ENCODE measurements around the gene EPAS1.

DNA sequence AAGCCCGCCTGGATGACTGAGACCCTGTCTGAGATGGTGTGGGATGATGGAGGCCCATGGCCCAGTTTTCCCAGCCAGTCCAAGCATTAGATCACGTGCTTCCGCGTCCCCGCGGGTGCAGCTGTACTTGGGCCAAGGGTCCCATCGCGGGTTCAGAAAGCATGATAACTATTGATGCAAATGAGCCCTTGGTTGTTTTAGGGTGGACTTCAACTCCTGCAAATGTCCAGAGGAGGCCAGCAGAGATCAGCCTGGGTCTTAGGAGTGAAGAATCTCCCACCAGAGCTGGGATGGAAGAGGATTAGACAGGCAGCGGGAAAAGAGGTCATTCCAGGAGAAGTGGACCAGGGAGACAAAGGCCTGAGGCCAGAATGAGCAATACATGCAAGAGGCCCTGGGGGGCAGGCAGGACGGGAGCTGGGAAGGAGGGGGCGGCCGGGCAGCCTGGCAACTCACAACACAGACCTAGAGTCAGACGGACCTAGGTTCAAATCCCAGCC, 92.3 kb downstream of the EPAS1 start:
- TF ChIP-seq, protein P1, sequence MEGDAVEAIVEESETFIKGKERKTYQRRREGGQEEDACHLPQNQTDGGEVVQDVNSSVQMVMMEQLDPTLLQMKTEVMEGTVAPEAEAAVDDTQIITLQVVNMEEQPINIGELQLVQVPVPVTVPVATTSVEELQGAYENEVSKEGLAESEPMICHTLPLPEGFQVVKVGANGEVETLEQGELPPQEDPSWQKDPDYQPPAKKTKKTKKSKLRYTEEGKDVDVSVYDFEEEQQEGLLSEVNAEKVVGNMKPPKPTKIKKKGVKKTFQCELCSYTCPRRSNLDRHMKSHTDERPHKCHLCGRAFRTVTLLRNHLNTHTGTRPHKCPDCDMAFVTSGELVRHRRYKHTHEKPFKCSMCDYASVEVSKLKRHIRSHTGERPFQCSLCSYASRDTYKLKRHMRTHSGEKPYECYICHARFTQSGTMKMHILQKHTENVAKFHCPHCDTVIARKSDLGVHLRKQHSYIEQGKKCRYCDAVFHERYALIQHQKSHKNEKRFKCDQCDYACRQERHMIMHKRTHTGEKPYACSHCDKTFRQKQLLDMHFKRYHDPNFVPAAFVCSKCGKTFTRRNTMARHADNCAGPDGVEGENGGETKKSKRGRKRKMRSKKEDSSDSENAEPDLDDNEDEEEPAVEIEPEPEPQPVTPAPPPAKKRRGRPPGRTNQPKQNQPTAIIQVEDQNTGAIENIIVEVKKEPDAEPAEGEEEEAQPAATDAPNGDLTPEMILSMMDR (IDR thresholded peaks at IDR 0.05) = no peak
- TF ChIP-seq POLR2A (IDR thresholded peaks at IDR 0.05) (no peak), POLR2AphosphoS5 (IDR thresholded peaks at IDR 0.05) (peak in 1 of 2 donors; percentile 6)
